D721Med (cell line): ENCODE data around the gene EPC2.
"Not testable (repeated sequence)": the region's sequence is repeated elsewhere in the genome, so short reads cannot be mapped to it uniquely, and the experiment has no call there.

Experiments
- DNase-seq: peaks from one replicate; pipeline ENCODE4 v3.0.0; 2011; ENCODE audit warnings: low spot score; ENCODE audit not compliant: insufficient read length
- FAIRE-seq: peaks from 2 replicates; lab custom pipeline; 2011; peaks lifted over from hg19 to GRCh38; lab: Jason Lieb, UNC
- CTCF ChIP-seq: IDR thresholded peaks from 2 replicates; pipeline ENCODE4 v1.5.1; 2012; ENCODE audit warnings: mild to moderate bottlenecking, control low read depth; ENCODE audit not compliant: insufficient read depth; ENCODE audit errors: missing control alignments

EPC2 gene

GRCh38 chr2:148658807-148659722 is 14.5 kb downstream of the EPC2 start:
- FAIRE-seq (no peak), DNase-seq (no peak)

GRCh38 chr2:148660999-148661398 is 16.4 kb downstream of the EPC2 start:
- TF ChIP-seq CTCF = no peak
- FAIRE-seq (no peak), DNase-seq (no peak)

More at GRCh38 chr2:148658807-148659722, 14.5 kb downstream of the EPC2 start:
- TF ChIP-seq CTCF = no peak

GRCh38 chr2:148662332-148662731 is 17.8 kb downstream of the EPC2 start:
- not testable (repeated sequence) for FAIRE-seq, DNase-seq

GRCh38 chr2:148664229-148664628 is 19.7 kb downstream of the EPC2 start:
- no peak for TF ChIP-seq CTCF
- no peak for FAIRE-seq
- no peak for DNase-seq

- FAIRE-seq (no peak), DNase-seq (no peak)
- TF ChIP-seq CTCF = no peak
These were observed 22.0 kb downstream of the EPC2 start for GRCh38 chr2:148666555-148666954.

GRCh38 chr2:148667113-148667836 is 22.7 kb downstream of the EPC2 start:
- DNase-seq = no peak
- no peak for FAIRE-seq
- no peak for TF ChIP-seq CTCF

GRCh38 chr2:148670773-148671172 is 26.2 kb downstream of the EPC2 start:
- TF ChIP-seq CTCF = no peak

More at GRCh38 chr2:148670773-148671172, 26.2 kb downstream of the EPC2 start:
- FAIRE-seq (no peak), DNase-seq (no peak)
